ENCODE results near the gene MYT1. TPM values are rescaled to one million over a fixed set of nuclear protein-coding genes. Genes with fewer than 3 reads are reported as not detected.

The MYT1 gene
- total RNA-seq, 1 donor from 2014 or later, result not detected

- no peak for TF ChIP-seq CTCF (IDR thresholded peaks at IDR 0.05; ENCODE audit: insufficient read depth, low read length, severe bottlenecking)
- Histone ChIP-seq H3K4me3 (ENCODE audit: low read depth, low read length) (no peak overlapping the region), H3K27me3 (ENCODE audit: control insufficient read depth, insufficient read depth, low read length) (peaks cover 3% of the 10 kb centered on the region), H3K36me3 (ENCODE audit: control insufficient read depth, insufficient read depth, low read length) (no peaks in the 10 kb centered on the region)
- FAIRE-seq (no peak), DNase-seq (ENCODE audit: low read depth) (no peak)
These were observed 80.8 kb downstream of the MYT1 start for GRCh38 chr20:64244870-64245603.

GRCh38 chr20:64245746-64246595 is 81.7 kb downstream of the MYT1 start:
- no peak overlapping the region for H3K4me3 ChIP-seq (ENCODE audit: low read depth, low read length)
- peaks cover 3% of the 10 kb centered on the region for H3K27me3 ChIP-seq (ENCODE audit: control insufficient read depth, insufficient read depth, low read length)
- no peaks in the 10 kb centered on the region for H3K36me3 ChIP-seq (ENCODE audit: control insufficient read depth, insufficient read depth, low read length)
- FAIRE-seq (no peak), DNase-seq (ENCODE audit: low read depth) (no peak)
- no peak for TF ChIP-seq CTCF (IDR thresholded peaks at IDR 0.05; ENCODE audit: insufficient read depth, low read length, severe bottlenecking)

- Histone ChIP-seq H3K27me3 (ENCODE audit: control insufficient read depth, insufficient read depth, low read length) (peaks cover 3% of the 10 kb centered on the region), H3K36me3 (ENCODE audit: control insufficient read depth, insufficient read depth, low read length) (no peaks in the 10 kb centered on the region)
These were observed 82.5 kb downstream of the MYT1 start for GRCh38 chr20:64246616-64247306.

GRCh38 chr20:64247307-64247618 is 83.0 kb downstream of the MYT1 start:
- no peak for FAIRE-seq
- no peak for TF ChIP-seq CTCF (IDR thresholded peaks at IDR 0.05; ENCODE audit: insufficient read depth, low read length, severe bottlenecking)
- H3K4me3 ChIP-seq (ENCODE audit: low read depth, low read length), result no peak overlapping the region
- no peaks in the 10 kb centered on the region for H3K36me3 ChIP-seq (ENCODE audit: control insufficient read depth, insufficient read depth, low read length)
- H3K27me3 ChIP-seq (ENCODE audit: control insufficient read depth, insufficient read depth, low read length), result peaks cover 3% of the 10 kb centered on the region
- no peak for DNase-seq (ENCODE audit: low read depth)

More at GRCh38 chr20:64246616-64247306, 82.5 kb downstream of the MYT1 start:
- FAIRE-seq (no peak), DNase-seq (ENCODE audit: low read depth) (no peak)
- no peak overlapping the region for H3K4me3 ChIP-seq (ENCODE audit: low read depth, low read length)
- no peak for TF ChIP-seq CTCF (IDR thresholded peaks at IDR 0.05; ENCODE audit: insufficient read depth, low read length, severe bottlenecking)

GRCh38 chr20:64247970-64248841 is 84.0 kb downstream of the MYT1 start:
- Histone ChIP-seq H3K4me3 (ENCODE audit: low read depth, low read length) (no peak overlapping the region), H3K36me3 (ENCODE audit: control insufficient read depth, insufficient read depth, low read length) (no peaks in the 10 kb centered on the region), H3K27me3 (ENCODE audit: control insufficient read depth, insufficient read depth, low read length) (peaks cover 3% of the 10 kb centered on the region)
- DNase-seq (ENCODE audit: low read depth) (no peak), FAIRE-seq (no peak)
- TF ChIP-seq CTCF (IDR thresholded peaks at IDR 0.05; ENCODE audit: insufficient read depth, low read length, severe bottlenecking), result no peak
